Mucosa of descending colon (tissue), 3 donors: Measurements from ENCODE around the gene TRMT61A. TPM values are rescaled to one million over a fixed set of nuclear protein-coding genes. Genes with fewer than 3 reads are reported as not detected.

ENCODE experiments used
- ATAC-seq: fragments of 200-7000 bp; cut with Tn5 transposase; one replicate; pipeline ENCODE4 v1.9.1; 2020; ENCODE audit warnings: mild to moderate bottlenecking, moderate library complexity
- DNase-seq, 3 donors: peaks; one replicate each; pipeline ENCODE4 v3.0.0-alpha.2; 2020
- H3K36me3 ChIP-seq: fragments of 200-600 bp; one replicate; pipeline ENCODE4 v1.8.0; 2021; ENCODE audit warnings: low read depth, mild to moderate bottlenecking
- H3K4me1 ChIP-seq: fragments of 200-600 bp; one replicate; pipeline ENCODE4 v1.8.0; 2021; ENCODE audit warnings: low read depth, mild to moderate bottlenecking
- H3K4me3 ChIP-seq: fragments of 200-600 bp; one replicate; pipeline ENCODE4 v1.8.0; 2021; ENCODE audit warnings: mild to moderate bottlenecking
- H3K9me3 ChIP-seq: fragments of 200-600 bp; one replicate; pipeline ENCODE4 v1.8.0; 2021; ENCODE audit warnings: mild to moderate bottlenecking
- intact Hi-C, 2 donors: fragments of 100-400 bp; cut with DNase I in 1 of 2; cut with micrococcal nuclease in 1 of 2; formaldehyde crosslinking; loops; one replicate each; pipeline versions ENCODE4 v1.11.0 to v1.11.1; 2022; cut with DNase I, micrococcal nuclease
- total RNA-seq, 3 donors: library from RNA; stranded (reverse); fragmentation: NEBNext Ultra II Directional in 2 of 3; extraction: Animal tissue kit (Norgen Biotek cat#: 25700) in 2 of 3; gene quantifications; one replicate each; pipeline versions ENCODE4 v1.2.1 to v1.2.4, GENCODE V29; 2021 to 2023
- TF ChIP-seq, protein P1 (sequence below): fragments of 200-600 bp; IDR thresholded peaks from one replicate; pipeline ENCODE4 v1.8.0; 2022; ENCODE audit warnings: antibody characterized with exemption, mild to moderate bottlenecking
- donor health status: DM: no; HTN: no; CAD: no; lungs with moderate emphysema.
- donor health status: DM: no; HTN: no; CAD: no.
- donor health status: DM: no; HTN: yes; CAD: no.

Gene TRMT61A
- total RNA-seq, 3 donors from 2014 or later = 10.2 to 23.7 (median 10.5) TPM

DNA sequence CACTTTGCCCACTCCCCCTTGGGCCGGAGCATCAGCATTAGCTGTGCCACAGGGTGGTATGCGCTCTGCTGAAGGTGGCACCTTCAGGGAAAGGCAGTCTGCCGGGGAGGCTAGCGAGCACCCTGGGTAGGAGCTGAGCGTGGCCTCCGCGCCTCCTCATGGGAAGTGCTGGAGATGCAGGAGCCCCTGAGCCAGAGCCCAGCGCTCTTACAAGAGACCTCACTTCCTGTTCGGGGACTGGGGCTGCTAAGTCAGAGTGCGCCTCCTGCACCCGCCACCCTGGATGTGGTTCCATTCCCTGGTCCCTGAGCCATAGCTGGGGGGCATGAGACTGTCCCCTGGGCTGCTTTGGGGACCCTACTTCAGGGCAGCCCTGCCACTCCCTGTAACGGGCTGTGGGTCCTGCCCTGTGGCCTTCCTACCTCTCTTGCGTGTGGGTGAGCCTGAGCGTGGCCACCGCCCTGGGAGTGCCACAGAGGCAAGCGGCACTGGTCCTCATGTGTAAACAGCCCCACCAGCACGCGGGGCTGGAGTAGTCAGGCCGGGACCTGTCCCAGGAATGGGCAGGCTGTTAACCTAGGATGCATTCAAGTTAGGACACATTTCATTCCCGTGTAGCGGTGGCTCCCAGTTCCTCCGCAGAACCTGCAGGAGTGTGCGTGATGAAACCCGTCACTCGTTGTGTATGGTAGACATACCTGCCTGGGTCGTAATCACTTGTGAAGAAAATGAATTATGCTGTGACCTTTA is 53.1 kb downstream of the TRMT61A start:
- Histone ChIP-seq H3K4me3 (no peak overlapping the region), H3K9me3 (no peaks in the 10 kb centered on the region), H3K4me1 (peaks cover 14% of the 10 kb centered on the region), H3K36me3 (no peaks in the 10 kb centered on the region)
- DNase-seq (peak; percentile 56 to 73 (median 60)), ATAC-seq (peak; percentile 91)
- intact Hi-C loops = no loop called here
- TF ChIP-seq, protein P1, sequence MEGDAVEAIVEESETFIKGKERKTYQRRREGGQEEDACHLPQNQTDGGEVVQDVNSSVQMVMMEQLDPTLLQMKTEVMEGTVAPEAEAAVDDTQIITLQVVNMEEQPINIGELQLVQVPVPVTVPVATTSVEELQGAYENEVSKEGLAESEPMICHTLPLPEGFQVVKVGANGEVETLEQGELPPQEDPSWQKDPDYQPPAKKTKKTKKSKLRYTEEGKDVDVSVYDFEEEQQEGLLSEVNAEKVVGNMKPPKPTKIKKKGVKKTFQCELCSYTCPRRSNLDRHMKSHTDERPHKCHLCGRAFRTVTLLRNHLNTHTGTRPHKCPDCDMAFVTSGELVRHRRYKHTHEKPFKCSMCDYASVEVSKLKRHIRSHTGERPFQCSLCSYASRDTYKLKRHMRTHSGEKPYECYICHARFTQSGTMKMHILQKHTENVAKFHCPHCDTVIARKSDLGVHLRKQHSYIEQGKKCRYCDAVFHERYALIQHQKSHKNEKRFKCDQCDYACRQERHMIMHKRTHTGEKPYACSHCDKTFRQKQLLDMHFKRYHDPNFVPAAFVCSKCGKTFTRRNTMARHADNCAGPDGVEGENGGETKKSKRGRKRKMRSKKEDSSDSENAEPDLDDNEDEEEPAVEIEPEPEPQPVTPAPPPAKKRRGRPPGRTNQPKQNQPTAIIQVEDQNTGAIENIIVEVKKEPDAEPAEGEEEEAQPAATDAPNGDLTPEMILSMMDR = no peak

DNA sequence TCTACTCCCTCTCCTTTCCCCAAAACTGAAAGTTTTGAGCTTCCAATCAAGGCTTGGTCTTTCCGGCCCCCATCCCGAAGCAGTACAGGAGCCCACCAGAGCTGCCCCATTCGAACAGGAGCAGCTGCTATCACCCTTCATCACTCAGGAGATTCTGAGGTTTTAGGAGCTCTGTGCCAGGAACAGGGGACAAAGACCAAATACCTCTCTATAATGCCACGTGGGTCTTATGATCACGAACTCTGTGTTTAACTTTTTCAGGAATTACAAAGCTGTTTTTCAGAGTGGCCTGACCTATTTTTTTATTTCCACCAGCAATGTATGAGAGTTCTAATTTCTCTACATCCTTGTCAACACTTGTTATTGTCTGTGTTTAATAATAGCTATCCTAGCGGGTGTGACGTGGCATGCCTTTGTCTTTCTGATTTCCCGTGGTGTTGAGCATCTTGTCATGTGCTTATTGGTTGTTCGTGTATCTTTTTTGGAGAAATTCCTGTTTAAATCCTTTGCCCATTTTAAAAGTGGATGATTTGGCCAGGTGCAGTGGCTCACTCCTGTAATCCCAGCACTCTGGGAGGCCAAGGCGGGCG is 55.4 kb downstream of the TRMT61A start:
- Histone ChIP-seq H3K4me1 (peaks cover 9% of the 10 kb centered on the region), H3K4me3 (no peak overlapping the region), H3K36me3 (no peaks in the 10 kb centered on the region), H3K9me3 (no peaks in the 10 kb centered on the region)
- ATAC-seq (no peak), DNase-seq (no peak)
- TF ChIP-seq, protein P1 = no peak
- intact Hi-C loops = no loop called here

Other genes with a start within 250 kb of the TRMT61A start
- gene EIF5, start 195.0 kb upstream of the TRMT61A start, total RNA-seq = 100 to 1,000 TPM; 255 to 342 (median 314) TPM
- 10 to 100 TPM; 60.8 to 85.7 (median 66.8) TPM for gene MARK3, start 143.8 kb upstream of the TRMT61A start, total RNA-seq
- 1,000 to 10,000 TPM; 1,316 to 3,346 (median 2,079) TPM for gene CKB, start 6.4 kb upstream of the TRMT61A start, total RNA-seq
- 10 to 100 TPM; 26.1 to 29.9 (median 28.0) TPM for gene BAG5, start 33.5 kb downstream of the TRMT61A start, total RNA-seq
- gene COA8, start 33.8 kb downstream of the TRMT61A start, total RNA-seq = 10 to 100 TPM; 29.3 to 47.3 (median 36.5) TPM
- 100 to 1,000 TPM in 2 of 3 donors, 10 to 100 TPM in 1; 99.3 to 188 (median 104) TPM for gene KLC1, start 100.0 kb downstream of the TRMT61A start, total RNA-seq
- gene XRCC3, start 186.3 kb downstream of the TRMT61A start, total RNA-seq = 10 to 100 TPM in 2 of 3 donors, 1 to 10 TPM in 1; 7.7 to 17.8 (median 11.0) TPM
- gene ZFYVE21, start 186.6 kb downstream of the TRMT61A start, total RNA-seq = 10 to 100 TPM; 49.9 to 67.1 (median 60.9) TPM